ENCODE results near the gene DUSP3. TPM values are rescaled to one million over a fixed set of nuclear protein-coding genes. Genes with fewer than 3 reads are reported as not detected.

The DUSP3 gene
- total RNA-seq (2014; rRNA removed), result 55.6 and 59.8 TPM in 2 replicates
- polyA plus RNA-seq (2012), result 52.2 TPM

DNA sequence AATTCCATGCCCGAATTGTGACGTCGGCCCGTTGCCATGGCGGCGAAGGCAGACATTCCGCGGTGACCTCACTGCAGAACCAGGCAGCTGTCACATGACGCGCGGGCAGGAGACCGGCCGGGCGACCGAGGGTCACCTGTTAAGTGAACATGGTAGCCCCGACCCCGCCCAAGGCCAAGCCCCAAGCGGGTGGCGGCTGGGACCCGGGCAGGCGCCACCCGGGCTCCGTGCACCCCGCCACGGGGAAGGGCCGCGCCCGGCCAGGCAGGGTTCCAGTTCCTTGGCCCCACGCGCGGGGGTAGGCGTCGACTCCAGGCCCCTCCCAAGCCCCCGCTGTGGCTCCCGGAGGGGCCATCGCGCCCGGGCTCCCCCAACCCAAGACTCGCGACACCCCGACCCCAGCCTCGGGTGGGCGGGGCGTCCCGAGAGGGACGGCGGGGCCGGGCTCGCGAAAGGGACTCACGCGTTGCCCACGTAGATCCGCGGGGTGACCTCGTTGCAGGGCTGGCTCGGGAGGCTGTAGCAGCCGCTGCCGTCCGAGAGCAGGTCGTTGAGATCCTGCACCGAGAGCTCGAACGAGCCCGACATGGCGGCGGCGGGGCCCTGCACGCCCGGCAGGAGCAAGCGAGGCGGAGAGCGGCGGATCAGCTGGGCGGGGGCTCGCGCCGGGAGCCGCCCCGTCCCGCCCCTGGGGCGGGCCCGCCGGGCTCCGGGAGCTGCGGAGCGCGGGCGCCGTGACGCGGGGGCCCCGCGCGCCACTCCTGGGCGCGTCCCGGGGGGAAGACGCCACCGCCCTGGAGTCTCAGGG lies at the start of gene DUSP3:
Gene DUSP3 (minus strand): TSS at position 641 of the 808 bp plus-strand sequence. CDS start 53 bp downstream, at position 588.
- DNase-seq (ENCODE audit: low read depth), result peak; percentile 90

DNA sequence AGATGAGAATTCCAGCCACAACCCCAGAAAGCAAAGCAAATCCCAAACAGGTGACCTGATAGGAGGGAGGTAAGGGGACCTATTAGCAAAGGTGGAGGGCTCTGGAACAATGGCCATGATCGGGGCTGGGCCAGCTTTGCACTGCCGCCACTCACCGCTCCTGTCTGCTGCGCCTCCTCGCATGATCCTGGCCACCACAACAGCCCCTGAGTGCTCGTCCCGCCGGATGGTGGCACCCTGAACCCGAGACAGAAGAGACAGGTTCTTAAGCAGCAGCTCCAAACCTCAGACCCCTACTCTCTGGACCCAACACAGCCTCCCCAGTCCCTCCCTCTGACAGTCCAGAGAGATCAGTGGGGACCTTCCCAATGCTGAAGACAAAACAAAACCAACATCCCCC lies 48.8 kb upstream of the DUSP3 start:
- no peak for DNase-seq (ENCODE audit: low read depth)

DNA sequence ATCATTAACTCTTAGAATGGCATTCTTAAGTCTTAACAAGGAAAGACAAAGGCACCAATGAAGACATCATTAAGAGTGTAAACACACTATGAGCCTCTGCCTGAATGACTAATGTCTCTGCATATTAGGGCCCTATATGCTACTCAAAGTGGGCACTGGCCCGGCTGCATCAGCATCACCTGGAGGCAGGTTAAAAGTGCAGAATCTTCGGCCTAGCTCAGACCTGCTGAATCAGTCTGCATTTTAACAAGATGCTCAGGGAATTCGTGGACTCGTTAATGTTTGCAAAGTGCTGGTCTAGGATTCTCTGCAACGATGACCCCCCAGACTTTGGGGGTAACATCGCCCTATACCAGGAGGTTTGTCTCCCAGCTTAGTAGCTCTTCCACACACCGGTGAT lies 47.4 kb upstream of the DUSP3 start:
- no peak for DNase-seq (ENCODE audit: low read depth)

DNA sequence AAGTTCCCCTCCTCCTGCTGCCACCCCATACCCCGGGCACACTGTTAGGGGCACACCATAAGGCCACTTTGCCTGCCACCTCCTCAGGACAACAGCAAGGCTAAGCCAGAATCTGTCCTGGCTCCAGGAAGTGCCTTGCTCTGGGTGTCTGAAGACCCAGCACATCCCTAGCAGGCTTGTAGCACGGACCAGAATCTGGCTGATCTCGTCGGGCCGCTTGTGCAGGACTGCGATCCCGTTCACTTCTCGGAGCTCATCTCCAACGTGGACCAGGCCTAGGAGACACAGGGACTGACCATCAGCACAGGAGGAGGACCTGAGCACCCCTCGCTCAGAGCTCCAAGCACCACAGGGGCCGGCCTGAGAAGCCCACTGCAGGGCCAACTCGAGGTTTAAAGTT lies 46.8 kb upstream of the DUSP3 start:
- no peak for DNase-seq (ENCODE audit: low read depth)

DNA sequence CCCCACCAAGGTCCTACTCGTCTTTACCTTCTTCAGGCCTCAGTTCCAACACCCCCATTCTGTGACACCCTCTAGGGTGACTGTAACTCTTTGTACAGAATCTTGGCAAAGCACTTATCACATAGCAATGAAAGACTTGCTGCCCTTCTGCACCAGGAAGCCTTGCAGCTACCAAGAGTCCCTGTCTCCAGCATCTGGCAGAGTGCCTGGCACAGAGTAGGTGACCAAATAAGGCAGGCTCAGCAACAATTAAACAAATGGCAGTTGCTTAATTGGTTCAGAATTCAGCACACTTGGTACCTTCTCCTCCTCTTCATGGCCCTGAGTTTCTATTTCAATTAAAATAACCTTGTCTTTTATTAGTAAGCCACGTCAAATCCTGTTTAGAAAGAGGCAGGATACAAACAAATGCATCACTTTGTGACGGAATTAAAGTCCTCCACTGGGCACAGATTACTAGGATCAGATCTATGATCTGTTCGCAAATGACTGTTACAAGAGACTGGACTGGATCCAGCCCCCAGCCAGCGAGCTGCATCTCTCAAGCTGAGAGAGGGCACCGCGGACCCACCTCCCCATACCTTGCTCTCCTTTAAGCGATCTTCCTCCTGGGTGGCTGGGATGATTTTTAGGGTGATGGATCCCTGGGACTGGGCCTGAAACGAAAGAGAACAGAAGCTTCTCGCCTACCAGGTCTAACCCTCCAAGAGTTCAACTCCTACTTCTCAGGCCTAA lies 44.7 kb upstream of the DUSP3 start:
- no peak for DNase-seq (ENCODE audit: low read depth)

DNA sequence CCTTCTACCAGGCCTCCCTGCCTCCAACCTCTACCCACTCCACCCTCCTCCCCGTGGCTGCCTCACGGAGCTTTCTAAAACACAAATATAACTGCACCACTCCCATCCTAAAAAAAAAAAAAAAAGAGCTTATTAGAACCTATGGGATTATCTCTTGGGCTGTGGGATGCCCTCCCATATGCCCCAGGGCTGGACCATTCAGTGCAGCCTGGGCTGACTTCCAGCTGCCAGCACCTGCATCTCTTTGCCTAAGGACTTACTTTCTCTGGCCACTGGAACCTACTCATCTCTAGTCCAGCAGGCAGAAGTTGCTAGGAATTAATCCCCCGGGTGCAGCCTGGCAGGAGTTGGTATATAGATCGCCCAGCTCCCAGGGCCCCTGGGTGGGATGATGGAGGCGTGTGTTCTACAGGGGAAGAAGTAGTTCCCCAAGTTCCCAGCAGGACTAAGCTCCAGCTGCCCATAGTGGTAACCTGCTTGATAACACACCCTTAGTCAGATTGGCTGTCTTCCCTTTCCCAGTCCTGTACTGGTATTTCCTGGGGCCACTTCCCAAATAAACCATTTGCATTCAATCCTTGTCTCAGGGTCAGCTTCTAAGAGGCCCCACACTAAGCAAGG lies 43.9 kb upstream of the DUSP3 start:
- no peak for DNase-seq (ENCODE audit: low read depth)

DNA sequence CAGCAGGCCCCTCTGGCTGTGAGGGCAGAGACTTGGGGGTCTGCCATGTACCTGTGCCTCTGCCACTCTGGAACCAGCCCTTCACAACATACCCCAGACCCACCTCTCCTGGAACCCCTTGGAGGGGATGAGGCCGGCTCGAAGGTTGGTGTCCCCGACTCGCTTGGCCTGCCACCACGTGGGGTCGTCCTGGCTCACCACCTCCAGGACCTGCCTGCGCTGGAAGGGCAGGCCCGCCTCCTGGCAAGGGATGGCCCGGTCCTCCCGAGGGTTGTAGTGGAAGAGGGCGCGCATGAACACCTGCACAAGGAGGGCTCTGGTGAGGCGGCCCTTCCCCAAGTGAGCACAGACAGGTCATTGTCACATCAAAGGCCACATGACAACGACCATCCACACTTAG lies 42.0 kb upstream of the DUSP3 start:
- DNase-seq (ENCODE audit: low read depth), result no peak

DNA sequence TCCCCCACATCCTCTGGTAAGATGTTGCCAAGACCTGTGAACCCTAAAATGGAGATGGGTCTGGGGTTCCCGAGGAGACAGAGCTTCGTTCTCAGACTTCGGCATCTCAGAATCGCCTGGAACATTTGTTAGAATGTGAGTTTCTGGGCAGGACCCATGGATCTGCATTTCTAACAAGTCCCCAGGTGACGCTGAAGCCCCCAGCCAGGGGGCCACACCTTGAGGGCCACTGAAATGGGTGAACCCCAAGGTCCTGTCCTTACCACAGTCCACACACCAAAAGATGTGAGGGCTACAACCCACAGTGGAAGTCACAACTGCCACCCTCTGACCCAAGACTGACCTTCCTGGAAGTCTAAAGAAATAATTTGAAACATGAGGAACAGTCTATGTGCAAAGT lies 40.2 kb upstream of the DUSP3 start:
- DNase-seq (ENCODE audit: low read depth), result no peak

DNA sequence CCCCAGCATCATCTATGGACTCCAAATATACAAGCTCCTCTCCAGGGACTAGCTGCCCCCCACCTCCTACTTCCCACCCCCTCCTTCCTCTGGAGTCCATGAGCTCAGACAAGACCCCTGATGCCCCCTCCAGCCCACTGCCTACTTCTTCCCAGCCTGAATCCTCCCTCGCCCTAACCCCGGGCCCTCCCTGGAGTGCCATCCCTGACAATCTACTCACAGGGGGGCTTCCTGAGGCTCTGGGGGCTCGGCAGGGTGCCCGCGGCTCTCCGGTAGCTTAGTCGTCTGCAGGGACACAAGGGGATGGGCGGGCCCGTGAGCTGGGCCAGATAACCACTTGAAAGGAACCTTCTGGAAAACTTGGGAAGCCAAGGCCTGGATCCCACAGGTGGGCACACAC lies 39.0 kb upstream of the DUSP3 start:
- DNase-seq (ENCODE audit: low read depth), result no peak

DNA sequence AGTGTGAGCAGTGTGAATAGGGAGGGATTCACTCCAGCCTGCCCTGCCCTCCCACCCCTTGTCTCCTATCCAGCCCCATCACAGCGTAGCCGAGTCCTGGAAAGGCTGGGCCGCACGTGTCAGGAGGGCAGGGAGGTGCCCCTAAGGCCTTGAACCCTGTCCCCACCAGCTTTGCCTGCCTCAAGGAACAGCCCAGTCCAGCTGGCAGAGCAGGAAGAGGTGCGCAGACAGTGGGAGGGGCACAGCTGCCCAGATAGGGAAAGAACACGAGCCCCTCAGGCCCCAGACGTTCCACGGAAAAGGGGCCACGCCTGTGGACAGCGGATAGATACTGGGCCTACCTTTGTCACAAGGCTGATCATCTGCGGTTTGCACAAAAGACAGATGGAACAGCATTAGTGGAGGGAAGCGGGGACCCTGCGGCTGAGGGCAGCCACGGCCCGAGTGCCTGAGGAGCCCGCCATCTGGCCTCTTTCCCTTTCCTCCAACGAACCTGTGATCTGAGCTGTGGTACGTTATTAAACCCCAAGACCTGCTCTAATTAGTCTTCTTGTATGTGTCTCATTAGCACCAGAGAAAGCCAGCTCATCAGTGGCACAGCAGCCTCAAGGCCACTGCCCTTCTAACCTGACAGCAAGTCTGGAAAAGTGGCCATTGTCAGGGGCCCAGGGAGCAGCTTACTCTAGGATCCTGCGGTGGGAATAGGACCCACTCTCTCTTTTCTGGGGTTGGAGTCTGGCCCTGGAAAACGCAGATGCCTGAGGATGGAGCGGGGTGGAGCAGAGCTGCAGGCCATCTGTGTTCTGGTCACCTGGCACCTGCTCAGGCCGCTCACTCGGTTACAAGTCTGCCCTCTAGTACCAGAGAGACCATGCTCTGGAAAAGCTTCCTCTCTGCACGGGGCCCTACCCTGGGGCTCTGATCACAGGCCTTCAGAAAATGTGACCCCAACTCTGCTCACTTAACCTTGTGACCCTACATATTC lies 37.9 kb upstream of the DUSP3 start:
- no peak for DNase-seq (ENCODE audit: low read depth)

DNA sequence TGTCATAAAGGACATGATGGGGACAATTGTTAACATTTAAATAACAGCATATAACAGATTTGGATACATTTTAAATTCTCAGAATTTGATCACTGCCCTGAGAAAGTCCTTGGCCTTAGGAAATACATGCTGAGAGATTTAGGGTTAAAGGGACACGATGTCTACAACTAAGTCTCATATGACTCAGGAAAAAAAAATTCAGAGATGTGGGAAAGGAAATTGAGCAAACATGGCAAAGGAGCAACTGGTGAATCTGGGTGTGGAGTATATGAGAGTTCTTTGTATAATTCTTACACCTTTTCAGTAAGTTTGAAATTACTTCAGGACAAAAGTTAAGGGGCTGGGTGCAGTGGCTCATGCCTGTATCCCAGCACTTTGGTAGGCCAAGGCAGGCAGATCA lies 35.9 kb upstream of the DUSP3 start:
- peak; percentile 84 for DNase-seq (ENCODE audit: low read depth)

DNA sequence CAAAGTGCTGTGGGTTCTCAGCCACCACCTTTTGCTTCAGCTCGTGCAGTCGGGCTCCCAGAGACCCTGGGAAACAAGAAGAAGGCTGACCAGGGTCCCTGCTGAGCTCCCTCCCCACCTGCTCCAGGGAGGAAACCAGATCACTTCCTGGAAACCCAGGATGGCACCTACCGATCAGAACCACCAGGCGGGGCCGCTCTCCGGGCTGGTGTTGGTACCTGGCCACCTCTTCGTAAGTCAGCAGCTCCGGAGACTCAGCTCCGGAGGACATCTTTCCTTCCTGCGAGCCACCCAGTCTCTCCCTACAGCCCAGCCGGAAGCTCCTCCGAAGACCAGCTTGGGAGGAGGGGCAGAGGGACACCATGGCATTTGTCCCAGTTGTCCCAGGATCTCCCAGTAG lies 35.2 kb upstream of the DUSP3 start:
- DNase-seq (ENCODE audit: low read depth), result no peak

DNA sequence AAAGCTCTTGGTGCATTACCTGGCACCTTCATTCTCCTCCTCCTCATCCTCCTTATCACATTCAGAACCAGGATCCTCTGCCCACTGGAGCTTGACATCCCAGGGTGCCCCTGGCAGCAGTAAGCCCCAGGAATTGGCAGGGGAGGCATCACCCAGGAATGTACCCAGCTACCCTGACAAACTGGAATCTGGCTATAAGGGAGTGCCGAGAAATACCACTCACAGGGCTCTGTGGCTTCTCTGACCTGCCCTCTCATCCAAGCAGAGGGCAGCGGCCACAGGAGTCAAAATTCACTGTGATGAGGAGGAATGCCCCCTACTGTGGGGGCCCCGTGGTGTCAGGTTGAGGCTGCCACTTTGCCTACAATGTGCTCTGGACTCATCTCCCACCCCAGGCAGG lies 34.6 kb upstream of the DUSP3 start:
- DNase-seq (ENCODE audit: low read depth), result peak; percentile 37

DNA sequence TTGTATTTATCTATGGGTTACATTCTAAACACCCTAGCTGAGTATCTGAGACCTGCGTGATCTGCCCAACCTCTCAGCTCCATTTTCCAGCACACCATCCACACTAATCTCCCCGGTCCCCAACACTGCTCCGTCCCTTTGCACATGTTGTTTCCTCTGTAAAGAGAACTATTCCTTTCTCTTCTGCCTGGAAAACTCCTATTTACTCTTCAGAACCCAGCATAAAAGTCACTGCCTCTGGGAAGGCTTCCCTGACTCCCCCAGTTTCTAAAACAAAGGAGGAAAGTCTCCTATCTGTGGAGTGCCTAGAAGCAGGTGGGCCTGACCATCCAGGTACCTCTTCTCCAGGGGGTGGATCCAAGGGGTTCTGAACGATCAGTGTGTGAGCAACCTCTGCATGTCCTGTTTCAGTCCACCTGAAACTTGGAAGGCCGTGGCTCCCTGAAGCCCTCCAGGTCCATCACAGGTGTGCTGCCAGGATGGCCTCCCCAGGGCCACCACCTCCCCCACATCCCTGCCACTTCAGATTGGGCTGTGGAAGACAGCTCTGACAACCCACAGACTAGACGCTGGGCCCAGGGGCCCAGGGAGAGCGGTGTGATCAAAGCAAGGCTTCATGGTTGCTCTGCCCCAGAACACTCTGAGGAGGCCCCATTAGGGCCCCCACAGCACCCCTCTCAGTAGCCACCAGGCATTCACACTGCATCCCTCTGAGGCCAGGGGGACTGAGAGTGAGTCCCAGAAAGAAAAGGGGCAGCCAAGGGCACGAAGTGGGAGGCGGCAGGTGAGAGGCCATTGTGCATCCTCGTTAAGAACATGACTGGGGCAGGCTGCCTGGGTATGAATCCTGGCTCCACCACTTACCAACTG lies 33.9 kb upstream of the DUSP3 start:
- DNase-seq (ENCODE audit: low read depth), result no peak

DNA sequence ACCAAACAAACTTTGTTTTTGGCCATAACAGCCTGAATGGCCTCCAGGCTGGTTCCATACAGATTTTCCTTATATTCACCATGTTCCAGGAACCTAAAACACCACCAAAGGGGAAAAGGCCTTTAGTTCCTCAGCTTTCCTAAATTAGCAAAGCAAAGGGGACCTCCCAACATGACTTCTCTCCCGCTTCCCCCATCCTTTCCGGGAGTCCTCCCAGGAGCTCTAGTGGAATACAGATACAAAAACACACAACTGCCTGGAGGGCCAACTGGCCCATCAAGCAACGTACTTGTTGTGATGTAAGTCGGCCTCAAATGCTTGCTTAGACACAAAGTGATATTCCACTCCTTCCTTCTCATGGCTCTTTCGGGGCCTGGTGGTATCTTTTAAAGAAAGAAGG lies 32.0 kb upstream of the DUSP3 start:
- no peak for DNase-seq (ENCODE audit: low read depth)

DNA sequence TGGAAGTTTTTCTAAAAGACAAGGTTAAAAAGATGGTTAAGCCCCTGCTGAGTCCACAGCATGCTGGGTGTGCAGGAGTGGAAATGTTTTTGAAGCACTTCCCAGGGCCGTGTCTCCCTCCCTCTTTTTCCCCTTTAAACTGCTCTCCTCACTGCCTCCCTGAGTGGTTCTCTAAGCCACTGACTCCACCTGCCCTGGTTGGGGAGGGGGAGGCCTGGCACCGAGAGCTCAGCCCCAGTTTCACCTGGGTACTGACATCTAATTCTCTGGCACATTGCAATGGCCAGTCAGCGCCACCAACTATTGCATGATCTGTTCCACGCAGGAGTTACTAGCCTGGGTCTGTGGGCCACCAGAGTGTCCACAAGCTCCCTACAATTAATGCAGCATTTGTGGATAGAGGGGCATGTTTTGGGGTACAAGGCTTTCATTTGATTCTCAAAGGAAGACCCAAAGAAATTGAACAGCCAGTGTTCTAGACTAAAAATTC lies 31.5 kb upstream of the DUSP3 start:
- DNase-seq (ENCODE audit: low read depth), result no peak

DNA sequence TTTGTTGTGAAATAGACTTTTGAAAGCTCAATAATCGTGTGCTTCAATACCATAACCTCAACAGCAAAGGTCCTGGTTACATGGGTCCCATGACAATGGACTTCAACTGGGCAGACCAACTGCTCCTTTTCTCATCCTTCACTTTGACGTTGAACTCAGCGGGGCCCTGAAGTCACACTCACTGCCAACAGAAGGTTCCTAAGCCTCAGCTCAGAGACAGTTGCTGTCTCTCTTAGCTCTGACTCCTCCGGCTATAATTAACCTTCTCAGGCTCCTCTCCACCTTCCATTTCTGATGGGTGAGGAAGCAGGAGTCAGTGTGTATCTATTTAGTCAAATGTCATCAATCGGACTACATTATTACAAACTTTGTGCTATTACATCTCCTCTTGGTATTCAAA lies 30.3 kb upstream of the DUSP3 start:
- no peak for DNase-seq (ENCODE audit: low read depth)

DNA sequence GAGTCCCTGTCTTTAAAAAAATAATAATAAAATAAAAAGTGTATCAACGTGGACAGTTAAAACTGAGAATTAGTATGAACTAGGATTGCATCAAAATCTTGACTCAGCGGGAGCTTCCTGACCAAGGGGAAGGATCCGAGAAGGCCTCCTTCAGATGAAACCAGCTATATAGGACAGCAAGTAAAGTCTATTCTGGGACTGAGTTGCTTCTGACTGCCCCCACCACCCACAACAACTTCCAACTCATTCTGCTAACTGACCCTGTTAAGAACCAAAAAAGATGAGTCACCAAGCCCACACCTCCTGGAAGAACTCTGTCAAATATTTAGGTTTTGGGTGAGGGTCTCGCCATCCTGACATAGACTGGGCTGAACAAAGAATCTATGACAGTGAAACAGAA lies 29.3 kb upstream of the DUSP3 start:
- DNase-seq (ENCODE audit: low read depth), result no peak

DNA sequence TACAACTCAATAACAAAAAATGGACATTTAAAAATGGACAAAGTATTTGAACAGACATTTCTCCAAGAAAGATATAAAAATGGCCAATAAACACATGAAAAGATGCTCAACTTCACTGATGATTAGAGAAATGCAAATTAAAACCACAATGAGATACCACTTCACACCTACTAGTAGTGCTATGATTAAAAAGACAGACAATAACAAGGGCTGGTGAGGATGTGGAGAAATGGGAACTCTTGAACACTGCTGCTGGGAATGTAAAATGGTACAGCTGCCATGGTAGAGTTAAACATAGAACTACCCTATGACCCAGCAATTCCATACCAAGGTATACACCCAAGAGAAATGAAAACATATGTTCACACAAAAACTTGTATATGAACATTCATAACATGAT lies 26.3 kb upstream of the DUSP3 start:
- DNase-seq (ENCODE audit: low read depth), result no peak

DNA sequence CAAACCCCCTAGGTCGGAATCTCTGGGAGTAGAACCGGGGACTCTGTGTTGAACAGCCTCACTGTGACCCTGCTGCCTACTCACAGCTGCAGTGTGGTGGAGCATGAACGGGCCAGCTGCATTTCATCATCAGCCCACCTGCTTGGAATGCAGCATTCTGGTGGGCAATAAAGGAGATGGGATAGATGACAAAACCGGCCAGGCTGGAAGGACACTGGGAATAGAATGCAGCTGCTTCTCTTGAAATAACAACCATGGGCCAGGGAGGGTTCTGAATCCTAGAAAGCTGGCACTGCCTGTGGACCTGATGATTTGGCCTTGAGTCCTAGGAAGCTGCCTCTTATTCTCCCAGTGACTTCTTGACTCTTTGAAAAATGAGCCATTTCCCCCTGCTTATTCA lies 25.0 kb upstream of the DUSP3 start:
- DNase-seq (ENCODE audit: low read depth), result peak; percentile 79
